ENCODE measurements around the gene GPR55. TPM values are rescaled to one million over a fixed set of nuclear protein-coding genes. Genes with fewer than 3 reads are reported as not detected.
A peak's percentile ranks its signal among the peaks of the same experiment; 100 is the strongest.

Gene GPR55
- total and polyA plus RNA-seq, 2 of the 8 experiments (the other 6 are each of a cell fraction or from before 2014, with no cell fraction given), result not detected

DNA sequence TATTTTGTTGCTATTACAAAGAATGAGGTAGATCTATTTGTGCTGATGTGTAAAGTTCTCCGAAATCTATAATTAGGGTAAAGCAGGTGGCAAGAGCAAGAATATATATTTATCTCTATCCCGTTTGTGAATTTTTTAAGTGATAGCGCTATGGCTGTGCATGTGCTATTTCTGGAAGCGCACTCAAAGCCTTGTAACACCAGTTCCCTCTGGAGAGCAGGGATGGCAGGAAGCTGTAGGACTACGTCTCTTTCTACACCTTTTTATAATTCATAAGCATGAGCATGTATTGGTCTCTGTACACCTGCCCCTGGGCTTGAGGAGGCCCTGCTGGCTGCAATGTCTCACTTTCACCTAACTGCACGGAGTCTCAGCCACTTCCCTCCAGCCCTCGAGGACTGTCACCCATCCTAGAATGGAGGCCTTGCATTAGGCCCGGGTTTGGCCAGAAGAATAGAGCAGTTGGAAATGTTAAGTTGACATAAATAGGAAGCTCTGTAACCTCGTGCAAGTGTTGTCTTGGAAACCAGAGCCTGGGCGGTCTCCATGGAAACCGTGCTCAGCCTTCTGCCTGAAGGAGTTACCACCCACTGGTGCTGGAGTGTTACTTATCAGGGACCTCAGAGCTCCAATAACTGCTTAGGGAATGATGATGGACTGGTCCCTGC, 39.4 kb downstream of the GPR55 start:
- CTCF ChIA-PET (ENCODE audit: partially characterized antibody), result interaction anchor here (0.8 to 2.3 kb wide), 11 partner anchors 10 to 102 kb away, joined by 3 to 8 read pairs (median 4); partner anchors contain the start of gene GPR55
- peak in 1 of 2 experiments; percentile 68 for DNase-seq (ENCODE audit: low read depth in 1 of 2, low spot score in 2 of 2)
- POLR2A ChIA-PET (ENCODE audit: partially characterized antibody), result interaction anchor here (0.9 to 2.1 kb wide), 8 partner anchors 10 to 153 kb away, joined by 3 to 10 read pairs (median 4); partner anchors contain the start of gene ITM2C
- TF ChIP-seq TCF12 (IDR thresholded peaks at IDR 0.05; ENCODE audit: low read depth, low read length), result no peak
- no peak for TF ChIP-seq POLR2AphosphoS5 (IDR thresholded peaks at IDR 0.05; ENCODE audit: low read depth, low read length)
- no peak for TF ChIP-seq CEBPB (IDR thresholded peaks at IDR 0.05; ENCODE audit: low read depth, low read length)
- TF ChIP-seq CTBP2 (IDR thresholded peaks at IDR 0.05; ENCODE audit: borderline replicate concordance, insufficient read depth, insufficient read length, low read length), result no peak
- no peak for TF ChIP-seq HDAC6 (IDR thresholded peaks at IDR 0.05; ENCODE audit: low read depth, low read length)
- no peak for TF ChIP-seq RBBP5 (IDR thresholded peaks at IDR 0.05; ENCODE audit: borderline replicate concordance, low read depth, low read length)
- no peak for TF ChIP-seq HDAC2 (IDR thresholded peaks at IDR 0.05; ENCODE audit: borderline replicate concordance in 1 of 2, low read depth in 2 of 2, low read length in 2 of 2)

More for the DNA sequence above, 39.4 kb downstream of the GPR55 start:
- no peak overlapping the region for H3K23ac ChIP-seq (ENCODE audit: insufficient read length)
- H3K9ac ChIP-seq (replicated peaks in 1 of 4; ENCODE audit: extremely low read depth in 1 of 4, low read depth in 3 of 4, low read length in 3 of 4), result no peak overlapping the region
- no peak overlapping the region for H3K4ac ChIP-seq (replicated peaks; ENCODE audit: insufficient read length, low read depth, low read length)
- no peaks in the 10 kb centered on the region for H3K79me1 ChIP-seq (ENCODE audit: low read depth, low read length)
- no peaks in the 10 kb centered on the region; the same call in 1 of the 2 replicates for H3K23me2 ChIP-seq (ENCODE audit: low read depth, low read length)
- FAIRE-seq, result no peak
- H3K27me3 ChIP-seq (replicated peaks in 1 of 4; ENCODE audit: control insufficient read depth in 3 of 4, extremely low read depth in 1 of 4, insufficient read depth in 3 of 4, low read length in 3 of 4), result no peaks in the 10 kb centered on the region
- H4K5ac ChIP-seq (ENCODE audit: insufficient read length, low read depth, low read length), result no peak overlapping the region
- no peak overlapping the region for H3K14ac ChIP-seq (ENCODE audit: insufficient read length)
- 71% methylated on average over 11 of the region's 11 CpGs; no CpG with 5 or more reads in 1 of the 2 experiments for WGBS, 2 experiments (ENCODE audit: extremely low coverage in 1 of 2, insufficient coverage in 1 of 2, insufficient read length in 1 of 2, insufficient replicate concordance in 2 of 2, low coverage in 1 of 2, low lambda C conversion rate in 2 of 2, missing lambda C conversion rate in 1 of 2)
- no peak overlapping the region for H3K4me3 ChIP-seq (ENCODE audit: extremely low read depth in 1 of 4, insufficient read depth in 2 of 4, low read depth in 3 of 4, low read length in 4 of 4)
- no peak overlapping the region for H2BK15ac ChIP-seq (ENCODE audit: low read length)
- H4K8ac ChIP-seq (ENCODE audit: extremely low read depth, insufficient read depth, low read length), result no peak overlapping the region
- no peak overlapping the region for H3K27ac ChIP-seq (ENCODE audit: low read depth, low read length)
- no peak overlapping the region for H2BK120ac ChIP-seq (replicated peaks; ENCODE audit: low read depth, low read length)
- H3K4me1 ChIP-seq (replicated peaks in 1 of 4; ENCODE audit: control insufficient read depth in 3 of 4, insufficient read depth in 4 of 4, low read length in 3 of 4), result peaks cover 5 to 9% (median 7%) of the 10 kb centered on the region in 4 experiments
- H3K18ac ChIP-seq (ENCODE audit: extremely low read depth, low read length), result no peak overlapping the region
- H4K20me1 ChIP-seq (replicated peaks in 1 of 2; ENCODE audit: control insufficient read depth in 1 of 2, insufficient read depth in 2 of 2, low read length in 2 of 2), result no peaks in the 10 kb centered on the region
- no peaks in the 10 kb centered on the region for H3K9me3 ChIP-seq (ENCODE audit: insufficient read depth in 2 of 2, low read depth in 1 of 2, low read length in 1 of 2)
- H2BK12ac ChIP-seq (ENCODE audit: low read depth, low read length), result 0 out of 2 replicates have a peak overlapping the region, but pooled peaks have one; percentile 68
- 0 out of 2 replicates have a peak overlapping the region, but pooled peaks have one; percentile 60 for H2BK5ac ChIP-seq (ENCODE audit: low read depth, low read length)
- H2AK5ac ChIP-seq (ENCODE audit: low read depth, low read length), result no peak overlapping the region
- no peaks in the 10 kb centered on the region; a peak in 1 of 8 replicates for H3K36me3 ChIP-seq (ENCODE audit: control insufficient read depth in 2 of 4, insufficient read depth in 4 of 4, low read length in 3 of 4)
- no peak overlapping the region for H3K56ac ChIP-seq (replicated peaks; ENCODE audit: insufficient read length, low read depth, low read length)
- no peaks in the 10 kb centered on the region for H3K79me2 ChIP-seq (ENCODE audit: control insufficient read depth in 1 of 2, insufficient read depth in 2 of 2, low read length in 2 of 2)
- no peak overlapping the region for H2BK20ac ChIP-seq (ENCODE audit: low read length)
- no peak overlapping the region for H2AFZ ChIP-seq (ENCODE audit: low read length)
- no peak overlapping the region for H3K4me2 ChIP-seq (ENCODE audit: insufficient read depth in 1 of 2, low read depth in 2 of 2, low read length in 2 of 2)
- no peak overlapping the region for H4K91ac ChIP-seq (replicated peaks; ENCODE audit: insufficient read length, low read length)

All from H1 (cell line).